Choroid plexus epithelial cell (primary cell): Measurements from ENCODE around the gene PSENEN.

ENCODE experiments used
- DNase-seq: peaks from one replicate; pipeline ENCODE4 v3.0.0-alpha.2; 2010; ENCODE audit warnings: low read depth
- H3K4me3 ChIP-seq: 2 replicates; pipeline ENCODE4 v1.5.1; 2011; ENCODE audit warnings: low read depth, mild to moderate bottlenecking, control low read depth, low read length, moderate library complexity
- TF ChIP-seq, protein P1 (sequence below): conservative IDR thresholded peaks from 2 replicates; pipeline ENCODE4 v1.5.1; 2011; ENCODE audit warnings: low read depth, mild to moderate bottlenecking, control low read depth, inconsistent platforms, low read length, moderate library complexity

PSENEN gene

GRCh38 chr19:35777961-35778360 lies 32.5 kb downstream of the PSENEN start:
- TF ChIP-seq, protein P1, sequence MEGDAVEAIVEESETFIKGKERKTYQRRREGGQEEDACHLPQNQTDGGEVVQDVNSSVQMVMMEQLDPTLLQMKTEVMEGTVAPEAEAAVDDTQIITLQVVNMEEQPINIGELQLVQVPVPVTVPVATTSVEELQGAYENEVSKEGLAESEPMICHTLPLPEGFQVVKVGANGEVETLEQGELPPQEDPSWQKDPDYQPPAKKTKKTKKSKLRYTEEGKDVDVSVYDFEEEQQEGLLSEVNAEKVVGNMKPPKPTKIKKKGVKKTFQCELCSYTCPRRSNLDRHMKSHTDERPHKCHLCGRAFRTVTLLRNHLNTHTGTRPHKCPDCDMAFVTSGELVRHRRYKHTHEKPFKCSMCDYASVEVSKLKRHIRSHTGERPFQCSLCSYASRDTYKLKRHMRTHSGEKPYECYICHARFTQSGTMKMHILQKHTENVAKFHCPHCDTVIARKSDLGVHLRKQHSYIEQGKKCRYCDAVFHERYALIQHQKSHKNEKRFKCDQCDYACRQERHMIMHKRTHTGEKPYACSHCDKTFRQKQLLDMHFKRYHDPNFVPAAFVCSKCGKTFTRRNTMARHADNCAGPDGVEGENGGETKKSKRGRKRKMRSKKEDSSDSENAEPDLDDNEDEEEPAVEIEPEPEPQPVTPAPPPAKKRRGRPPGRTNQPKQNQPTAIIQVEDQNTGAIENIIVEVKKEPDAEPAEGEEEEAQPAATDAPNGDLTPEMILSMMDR = no peak
- DNase-seq = no peak
- H3K4me3 ChIP-seq = no peak overlapping the region

DNA sequence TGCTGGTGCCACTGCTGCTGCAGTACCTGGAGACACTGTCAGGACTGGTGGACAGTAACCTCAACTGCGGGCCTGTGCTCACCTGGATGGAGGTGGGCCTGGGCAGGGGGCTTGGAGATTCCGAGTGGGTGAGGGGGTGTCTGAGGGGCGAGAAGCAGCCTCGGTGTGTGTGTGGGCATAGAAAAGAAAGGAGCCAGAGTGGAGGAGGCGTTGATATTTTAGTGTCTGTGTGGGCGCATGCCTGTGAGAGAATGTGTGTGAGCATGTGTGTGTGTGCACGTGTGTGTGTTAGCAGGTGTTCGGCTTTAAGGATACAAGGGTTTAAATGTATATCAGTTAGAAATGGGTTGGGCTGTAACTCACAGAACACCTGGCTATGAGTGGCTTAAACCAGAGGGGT lies 33.6 kb downstream of the PSENEN start:
- TF ChIP-seq, protein P1 = no peak
- no peak for DNase-seq
- no peak overlapping the region for H3K4me3 ChIP-seq

- no peak for DNase-seq
- no peak overlapping the region for H3K4me3 ChIP-seq
- TF ChIP-seq, protein P1 = no peak
These were observed 34.6 kb downstream of the PSENEN start for GRCh38 chr19:35780058-35780457.

DNA sequence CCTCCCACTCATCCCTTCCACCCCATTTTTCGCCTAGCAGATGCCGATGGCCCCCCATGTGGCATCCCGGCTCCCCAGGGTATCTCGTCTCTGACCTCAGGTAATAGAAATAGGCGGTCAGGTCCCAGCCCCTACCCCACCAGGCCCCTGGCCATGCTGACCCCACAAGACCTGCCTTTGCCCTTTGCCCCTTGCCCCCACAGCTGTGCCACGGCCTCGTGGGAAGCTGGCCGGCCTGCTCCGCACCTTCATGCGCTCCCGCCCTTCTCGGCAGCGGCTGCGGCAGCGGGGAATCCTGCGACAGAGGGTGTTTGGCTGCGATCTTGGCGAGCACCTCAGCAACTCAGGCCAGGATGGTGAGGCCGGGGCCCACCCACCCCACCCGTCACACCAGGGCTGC lies 35.3 kb downstream of the PSENEN start:
- H3K4me3 ChIP-seq = no peak overlapping the region
- TF ChIP-seq, protein P1 = no peak
- no peak for DNase-seq

DNA sequence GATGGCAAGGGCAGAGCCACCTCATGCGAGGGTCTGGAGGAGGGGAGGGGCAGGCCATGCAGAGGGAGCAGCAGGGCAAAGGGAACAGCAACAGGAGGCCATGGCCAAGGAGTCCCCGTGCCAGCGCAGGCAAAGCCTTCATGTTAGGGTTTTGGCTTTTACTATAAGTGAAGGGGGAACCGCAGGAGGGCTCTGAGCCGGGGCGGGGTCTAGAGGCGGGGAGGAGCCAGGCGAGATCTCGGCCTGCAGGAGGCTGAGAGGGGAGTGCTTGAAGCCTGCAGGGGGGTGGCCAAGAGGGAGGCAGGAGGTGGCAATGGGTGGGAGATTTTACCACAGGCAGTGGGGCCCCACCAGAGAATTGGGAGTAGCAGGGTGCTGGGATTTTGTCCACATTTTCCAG lies 36.2 kb downstream of the PSENEN start:
- DNase-seq = no peak
- no peak overlapping the region for H3K4me3 ChIP-seq
- TF ChIP-seq, protein P1 = no peak

DNA sequence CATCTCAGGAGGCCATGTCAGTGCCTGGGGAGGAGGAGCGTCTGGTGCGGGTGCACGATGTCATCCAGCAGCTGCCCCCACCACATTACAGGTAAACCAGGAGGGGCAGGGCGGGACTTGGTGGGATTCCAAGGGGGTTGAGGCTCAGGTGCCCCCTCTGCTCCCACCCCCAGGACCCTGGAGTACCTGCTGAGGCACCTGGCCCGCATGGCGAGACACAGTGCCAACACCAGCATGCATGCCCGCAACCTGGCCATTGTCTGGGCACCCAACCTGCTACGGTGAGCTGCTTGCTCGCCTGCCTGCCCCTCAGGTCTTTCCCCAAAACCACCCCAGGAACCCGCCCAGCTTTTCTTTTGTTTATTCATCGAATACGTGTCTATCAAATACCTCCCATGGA lies 37.1 kb downstream of the PSENEN start:
- TF ChIP-seq, protein P1 = no peak
- no peak for DNase-seq
- H3K4me3 ChIP-seq = no peak overlapping the region

- TF ChIP-seq, protein P1 = no peak
- no peak overlapping the region for H3K4me3 ChIP-seq
- DNase-seq = no peak
These were observed 38.3 kb downstream of the PSENEN start for GRCh38 chr19:35783469-35784434.
